ENCODE data around the gene RNF113B. TPM values are rescaled to one million over a fixed set of nuclear protein-coding genes. Genes with fewer than 3 reads are reported as not detected.

RNF113B gene
- polyA plus RNA-seq, 2 of the 4 experiments (the other 2 are of a cell fraction): not detected

- CTCF ChIA-PET: interaction anchor here (1.0 kb wide), 1 partner anchor 317 kb away, joined by 4 read pairs; no protein-coding TSS in a partner anchor
- no peaks in the 10 kb centered on the region for H3K9me3 ChIP-seq
- H3K4me2 ChIP-seq: peak overlapping the region; percentile 65
- peak in 1 of 2 experiments; percentile 20; a peak in 1 of 6 replicates for ATAC-seq
- 71% methylated on average over 7 of the region's 7 CpGs for WGBS (ENCODE audit: missing lambda C conversion rate)
- no peak overlapping the region for H3K4me3 ChIP-seq
- no peak for FAIRE-seq
- POLR2A ChIA-PET: no interaction called here
- no peak for DNase-seq (ENCODE audit: low read depth in 1 of 2, low spot score in 1 of 2)
- peaks cover 23% of the 10 kb centered on the region for H3K4me1 ChIP-seq
- peak overlapping the region; percentile 1 to 73; a peak in 5 of 6 replicates for H3K27ac ChIP-seq
- no peak for TF ChIP-seq HOXA7 (CRISPR knock-in tag; IDR thresholded peaks at IDR 0.05)
- no peak for TF ChIP-seq ZNF302 (CRISPR knock-in tag; IDR thresholded peaks at IDR 0.05)
- no peak for TF ChIP-seq EHF (CRISPR knock-in tag; IDR thresholded peaks at IDR 0.05)
- no peak for TF ChIP-seq HMGXB4 (CRISPR knock-in tag; IDR thresholded peaks at IDR 0.05; ENCODE audit: borderline replicate concordance)
- no peak for TF ChIP-seq PBX3 (IDR thresholded peaks at IDR 0.05)
- TF ChIP-seq MAFK (IDR thresholded peaks at IDR 0.05; ENCODE audit: partially characterized antibody): peak; percentile 53
- TF ChIP-seq HOXB13 (CRISPR knock-in tag; IDR thresholded peaks at IDR 0.05; ENCODE audit: low read depth): no peak
Measured at GRCh38 chr13:98172590-98173422, 4.3 kb downstream of the RNF113B start.

- Histone ChIP-seq H3K4me3 (no peak overlapping the region), H3K9me3 (no peaks in the 10 kb centered on the region), H3K27ac (peak overlapping the region; percentile 1 to 73; a peak in 4 of 6 replicates), H3K4me2 (peak overlapping the region; percentile 65), H3K4me1 (peaks cover 23% of the 10 kb centered on the region)
- peak in 1 of 2 experiments; percentile 50; a peak in 3 of 6 replicates for ATAC-seq
- FAIRE-seq: no peak
- DNase-seq (ENCODE audit: low read depth in 1 of 2, low spot score in 1 of 2): no peak
- TF ChIP-seq NR3C1 (IDR thresholded peaks at IDR 0.05) (no peak), CTCF (IDR thresholded peaks at IDR 0.05) (no peak), ZSCAN20 (CRISPR knock-in tag; IDR thresholded peaks at IDR 0.05) (no peak), USF2 (IDR thresholded peaks at IDR 0.05) (no peak), FOSB (CRISPR knock-in tag; IDR thresholded peaks at IDR 0.05) (no peak), ZC3H11A (IDR thresholded peaks at IDR 0.05) (no peak), HOXA7 (CRISPR knock-in tag; IDR thresholded peaks at IDR 0.05) (no peak), RFX5 (IDR thresholded peaks at IDR 0.05) (no peak), TFCP2L1 (CRISPR knock-in tag; IDR thresholded peaks at IDR 0.05) (no peak), EHMT2 (IDR thresholded peaks at IDR 0.05; ENCODE audit: low read depth) (no peak), JUNB (IDR thresholded peaks at IDR 0.05) (no peak), MAZ (IDR thresholded peaks at IDR 0.05; ENCODE audit: borderline replicate concordance, low read depth, low read length) (no peak)
- POLR2A ChIA-PET: no interaction called here
- 77% methylated on average over 14 of the region's 14 CpGs for WGBS (ENCODE audit: missing lambda C conversion rate)
- CTCF ChIA-PET: interaction anchor here (1.0 kb wide), 1 partner anchor 316 kb away, joined by 4 read pairs; no protein-coding TSS in a partner anchor
Measured at GRCh38 chr13:98171900-98172589, 5.0 kb downstream of the RNF113B start.
